Erythroblast (primary cell): Measurements from ENCODE around the gene DIPK1B.

Experiments used
- GATA1 ChIP-seq: IDR thresholded peaks from 2 replicates; pipeline ENCODE4 v1.6.1; 2011; ENCODE audit warnings: low read depth, mild to moderate bottlenecking, control low read depth, low read length, moderate library complexity
- POLR2A ChIP-seq: IDR thresholded peaks from 2 replicates; pipeline ENCODE4 v1.6.1; 2011; ENCODE audit warnings: mild to moderate bottlenecking, low read length

DNA sequence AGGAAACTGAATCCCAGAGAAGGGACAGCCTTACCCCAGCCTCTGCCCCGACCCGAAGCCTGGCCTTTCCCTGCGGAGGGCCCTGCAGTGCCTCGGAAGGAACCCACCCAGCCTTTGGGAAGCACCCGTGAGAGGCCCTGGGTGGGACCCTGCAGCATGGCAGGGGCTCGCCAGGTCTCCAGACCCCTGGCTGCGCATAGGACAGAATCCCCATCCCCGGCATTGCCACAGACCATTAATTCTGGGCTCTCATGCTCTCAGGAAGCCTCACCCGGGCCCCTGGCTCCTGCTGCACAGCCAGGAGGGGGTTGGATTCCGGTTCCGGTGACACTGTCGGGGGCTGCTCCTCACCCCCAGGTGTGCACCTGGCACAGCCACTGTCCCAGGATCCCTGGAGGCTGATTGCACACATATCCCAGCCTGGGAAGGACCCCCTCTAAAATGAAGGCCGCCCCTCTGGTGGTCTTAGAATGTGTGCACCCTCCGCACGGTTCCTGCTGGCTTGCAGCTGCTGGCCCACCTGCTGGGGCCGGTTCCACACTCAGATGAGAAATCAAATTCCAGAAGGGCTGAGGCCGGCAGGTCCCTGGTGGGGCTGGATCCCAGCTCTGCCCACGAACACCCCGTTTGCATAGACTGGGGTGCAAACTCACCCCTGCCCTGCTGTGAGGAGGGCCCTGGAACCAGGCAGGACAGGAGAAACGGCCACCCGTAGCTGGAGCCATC is 45.0 kb upstream of the DIPK1B start:
- TF ChIP-seq POLR2A (no peak), GATA1 (no peak)
